ENCODE data around the gene AFAP1L2.

DNA sequence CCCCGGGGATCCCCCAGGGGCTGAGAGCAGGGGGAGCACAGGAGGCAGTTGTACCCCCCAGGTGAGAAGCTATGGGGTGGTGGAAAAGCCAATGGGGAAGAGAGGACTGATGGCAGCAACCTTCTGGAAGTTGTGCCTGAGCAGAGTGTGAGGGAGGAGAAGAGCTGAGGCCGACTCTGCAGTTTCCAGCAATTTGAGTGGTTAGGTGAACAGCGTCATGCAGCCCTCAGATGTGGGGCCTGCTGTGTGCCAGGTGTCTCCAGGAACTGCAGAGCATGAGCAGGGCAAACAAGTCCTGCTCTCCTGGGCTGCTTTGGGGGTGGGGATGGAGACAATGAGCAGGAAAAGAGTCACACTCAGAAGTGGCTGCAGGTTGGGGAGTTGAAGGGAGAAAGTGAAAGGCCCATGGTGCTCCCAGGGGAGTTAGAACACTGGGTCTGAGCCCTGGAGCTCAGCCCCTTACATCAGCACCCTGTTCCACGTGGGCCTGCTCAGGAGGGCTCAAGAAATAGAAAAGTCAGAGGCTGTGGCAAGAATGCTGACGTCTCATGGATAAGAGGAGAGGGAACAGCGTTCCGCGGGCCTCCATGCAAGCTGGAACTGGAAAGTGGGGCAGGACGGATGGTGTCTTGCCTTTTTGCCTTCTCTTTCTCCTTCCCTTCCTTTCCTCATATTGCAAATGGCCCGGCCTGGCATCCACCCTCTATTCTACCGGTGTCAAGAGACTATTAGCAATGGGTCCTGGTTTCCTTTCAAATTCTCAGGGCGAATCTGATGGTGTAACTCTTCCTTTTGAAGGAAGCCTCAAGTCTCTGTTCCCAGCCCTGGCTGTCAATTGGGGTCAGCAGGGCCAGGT is 4.0 kb upstream of the AFAP1L2 start:
- TF ChIP-seq POLR2A (IDR thresholded peaks at IDR 0.05) = no peak
- TF ChIP-seq POLR2AphosphoS5 (IDR thresholded peaks at IDR 0.05) = no peak

All from stomach (tissue), 4 donors.